GM21619 (cell line): ENCODE measurements around the gene BRD8.
A peak's percentile ranks its signal among the peaks of the same experiment; 100 is the strongest.
"Not testable (repeated sequence)": the region's sequence is repeated elsewhere in the genome, so short reads cannot be mapped to it uniquely, and the experiment has no call there.

Experiments used
- ATAC-seq: cut with Tn5 transposase; IDR thresholded peaks from one replicate; pipeline ENCODE4 v1.9.1; 2021; ENCODE audit not compliant: unreplicated experiment

Gene BRD8, protein sequence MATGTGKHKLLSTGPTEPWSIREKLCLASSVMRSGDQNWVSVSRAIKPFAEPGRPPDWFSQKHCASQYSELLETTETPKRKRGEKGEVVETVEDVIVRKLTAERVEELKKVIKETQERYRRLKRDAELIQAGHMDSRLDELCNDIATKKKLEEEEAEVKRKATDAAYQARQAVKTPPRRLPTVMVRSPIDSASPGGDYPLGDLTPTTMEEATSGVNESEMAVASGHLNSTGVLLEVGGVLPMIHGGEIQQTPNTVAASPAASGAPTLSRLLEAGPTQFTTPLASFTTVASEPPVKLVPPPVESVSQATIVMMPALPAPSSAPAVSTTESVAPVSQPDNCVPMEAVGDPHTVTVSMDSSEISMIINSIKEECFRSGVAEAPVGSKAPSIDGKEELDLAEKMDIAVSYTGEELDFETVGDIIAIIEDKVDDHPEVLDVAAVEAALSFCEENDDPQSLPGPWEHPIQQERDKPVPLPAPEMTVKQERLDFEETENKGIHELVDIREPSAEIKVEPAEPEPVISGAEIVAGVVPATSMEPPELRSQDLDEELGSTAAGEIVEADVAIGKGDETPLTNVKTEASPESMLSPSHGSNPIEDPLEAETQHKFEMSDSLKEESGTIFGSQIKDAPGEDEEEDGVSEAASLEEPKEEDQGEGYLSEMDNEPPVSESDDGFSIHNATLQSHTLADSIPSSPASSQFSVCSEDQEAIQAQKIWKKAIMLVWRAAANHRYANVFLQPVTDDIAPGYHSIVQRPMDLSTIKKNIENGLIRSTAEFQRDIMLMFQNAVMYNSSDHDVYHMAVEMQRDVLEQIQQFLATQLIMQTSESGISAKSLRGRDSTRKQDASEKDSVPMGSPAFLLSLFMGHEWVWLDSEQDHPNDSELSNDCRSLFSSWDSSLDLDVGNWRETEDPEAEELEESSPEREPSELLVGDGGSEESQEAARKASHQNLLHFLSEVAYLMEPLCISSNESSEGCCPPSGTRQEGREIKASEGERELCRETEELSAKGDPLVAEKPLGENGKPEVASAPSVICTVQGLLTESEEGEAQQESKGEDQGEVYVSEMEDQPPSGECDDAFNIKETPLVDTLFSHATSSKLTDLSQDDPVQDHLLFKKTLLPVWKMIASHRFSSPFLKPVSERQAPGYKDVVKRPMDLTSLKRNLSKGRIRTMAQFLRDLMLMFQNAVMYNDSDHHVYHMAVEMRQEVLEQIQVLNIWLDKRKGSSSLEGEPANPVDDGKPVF

DNA sequence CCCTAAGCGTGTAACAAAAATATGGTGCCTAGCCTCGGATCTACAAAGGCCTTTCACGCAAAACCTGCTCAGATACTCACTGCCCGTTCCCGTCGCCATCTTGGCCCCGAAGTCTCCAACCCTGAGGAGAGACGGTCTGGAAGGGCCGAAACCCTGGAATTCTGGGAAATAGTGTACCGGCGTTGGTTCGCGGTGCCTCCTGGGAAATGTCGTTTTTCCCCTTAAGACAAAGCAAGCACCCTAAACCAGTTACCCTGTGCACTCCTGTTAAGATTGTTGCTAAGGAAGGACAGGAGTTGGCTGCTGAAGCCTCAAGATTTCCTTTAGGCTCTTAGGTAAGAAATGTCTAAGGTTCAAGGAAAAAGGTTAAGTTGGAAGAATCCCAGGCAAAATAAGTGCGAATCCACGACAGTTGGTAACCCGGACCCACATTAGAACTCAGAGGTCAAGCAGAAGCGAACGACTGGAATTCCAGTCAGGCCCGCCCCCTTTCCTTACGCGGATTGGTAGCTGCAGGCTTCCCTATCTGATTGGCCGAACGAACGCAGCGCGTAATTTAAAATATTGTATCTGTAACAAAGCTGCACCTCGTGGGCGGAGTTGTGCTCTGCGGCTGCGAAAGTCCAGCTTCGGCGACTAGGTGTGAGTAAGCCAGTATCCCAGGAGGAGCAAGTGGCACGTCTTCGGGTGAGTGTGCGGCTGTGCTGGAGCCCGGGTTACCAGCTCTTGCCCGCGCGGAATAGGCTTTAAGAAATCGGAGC, at the start of gene BRD8, which contains the start of gene KIF20A:
BRD8 (minus strand) TSS at position 115 of the 761 bp plus-strand sequence; CDS start at position 99, 16 bp downstream.
KIF20A (plus strand) TSS at position 597 of the 761 bp plus-strand sequence. CDS start 569 bp downstream, outside the sequence.
- ATAC-seq = peak; percentile 86

DNA sequence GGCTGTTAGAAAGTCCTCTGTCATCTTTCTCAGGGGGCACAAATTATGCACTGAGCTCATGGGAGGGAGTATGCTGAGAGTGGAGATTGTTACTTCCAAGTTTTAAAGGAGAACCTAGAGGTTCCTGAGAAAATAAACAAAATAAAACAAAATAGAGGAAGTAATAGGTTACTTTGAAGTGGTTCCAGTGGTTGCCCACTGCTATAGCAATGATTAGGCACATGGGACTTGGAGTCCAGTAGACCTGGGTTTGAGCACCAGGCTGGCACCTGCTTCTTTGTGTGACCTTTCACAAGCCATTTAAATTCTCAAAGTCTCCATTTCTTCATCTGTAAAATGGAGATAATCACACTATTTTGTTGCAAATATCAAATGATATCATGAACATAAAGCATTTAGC, 48.5 kb upstream of the BRD8 start:
- ATAC-seq = no peak

DNA sequence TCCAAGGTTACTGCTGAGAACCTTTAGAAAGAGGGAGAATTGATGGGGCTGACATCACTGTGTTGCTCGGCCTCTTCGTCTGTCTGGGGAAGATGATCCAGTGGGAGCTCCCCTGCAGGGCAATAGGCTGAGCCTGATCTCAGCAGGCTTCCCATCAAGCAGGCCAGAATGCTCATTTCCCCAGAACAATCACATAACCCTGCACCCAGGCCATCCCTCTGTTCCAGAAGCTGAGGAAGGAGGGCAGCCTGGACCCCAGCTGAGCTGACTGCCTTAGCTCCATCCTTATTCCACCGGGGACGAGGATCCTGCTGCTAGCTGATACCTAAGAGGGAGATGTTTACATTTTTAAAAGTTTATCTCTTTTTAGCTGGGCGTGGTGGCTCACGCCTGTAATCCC, 46.3 kb upstream of the BRD8 start:
- ATAC-seq = no peak

DNA sequence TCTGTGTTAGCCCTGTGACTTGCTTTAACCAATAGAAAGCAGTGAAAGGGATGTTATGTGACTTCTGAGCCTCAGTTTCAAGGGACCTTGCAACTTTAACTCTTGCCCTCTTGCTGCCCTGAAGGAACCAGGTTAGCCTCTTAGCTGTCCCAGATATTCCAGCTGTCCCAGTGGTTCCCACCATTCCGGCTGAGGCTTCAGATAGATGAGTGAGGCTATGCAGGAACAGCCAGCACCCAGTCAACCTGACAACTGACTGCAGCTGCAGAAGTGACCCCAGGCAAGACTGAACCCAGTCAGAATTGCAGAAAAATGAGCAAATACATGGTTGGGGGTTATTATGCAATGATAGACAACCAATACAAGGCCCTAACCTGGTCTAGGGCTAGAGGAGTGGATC, 45.1 kb upstream of the BRD8 start:
- no peak for ATAC-seq

DNA sequence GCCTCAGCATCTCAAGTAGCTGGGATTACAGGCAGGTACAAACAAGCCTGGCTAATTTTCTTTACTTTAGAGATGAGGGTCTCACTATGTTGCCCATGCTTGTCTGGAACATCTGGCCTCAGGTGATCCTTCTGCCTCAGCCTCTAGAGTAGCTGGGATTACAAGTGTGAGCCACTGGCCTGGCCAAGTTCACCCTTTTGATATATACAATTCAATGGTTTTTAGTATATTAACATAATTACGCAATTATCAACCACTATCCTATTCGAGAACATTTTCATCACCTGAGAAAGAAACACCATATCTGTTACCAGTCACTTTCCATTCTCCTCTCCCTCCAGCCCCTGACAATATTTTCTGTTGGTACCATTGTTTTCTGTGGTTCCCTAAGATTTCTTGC, 38.4 kb upstream of the BRD8 start:
- ATAC-seq = no peak

DNA sequence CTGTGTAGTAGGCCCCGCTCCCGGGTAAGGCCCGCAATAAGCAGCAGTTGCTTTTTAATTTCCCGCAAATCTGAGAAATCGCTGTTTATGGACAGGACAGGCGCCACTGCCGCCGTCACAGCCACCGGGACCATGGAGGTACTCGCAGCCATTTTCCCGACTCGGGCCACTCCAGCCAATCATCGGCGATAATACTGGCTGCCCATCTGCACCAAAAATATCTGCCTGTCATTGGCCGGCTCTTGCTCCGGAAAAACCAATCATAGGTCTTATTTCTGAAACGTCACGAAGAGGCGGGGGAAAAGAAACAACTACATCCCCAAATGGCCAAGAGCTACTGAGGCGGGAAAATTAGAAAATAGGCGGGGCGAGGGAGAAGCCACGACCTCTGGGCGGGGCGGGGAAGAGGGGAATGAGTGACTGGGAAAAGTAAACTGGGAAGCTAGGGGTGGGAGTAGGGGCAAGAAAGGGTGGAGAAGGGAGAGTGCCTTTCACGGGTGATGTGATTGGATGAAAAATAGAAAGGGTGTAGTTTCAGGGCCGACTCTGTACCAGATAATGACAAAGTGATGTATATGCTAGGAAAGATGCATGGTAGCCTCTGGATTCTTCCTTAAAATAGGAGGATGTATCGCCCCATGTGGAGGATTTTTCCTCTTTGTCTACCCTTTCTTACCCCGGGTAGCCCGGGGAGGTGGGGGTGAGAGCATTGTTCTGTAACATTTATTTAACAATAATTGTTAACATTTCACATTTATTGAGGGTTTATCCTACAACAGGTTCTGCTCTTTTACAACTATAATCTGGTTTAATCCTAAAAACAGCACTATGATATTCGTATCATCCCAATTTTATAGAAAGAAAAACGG, 35.0 kb upstream of the BRD8 start, which contains the start of gene CDC23:
CDC23 (minus strand) TSS at position 163 of the 869 bp plus-strand sequence; CDS start at position 152, 11 bp downstream.
- ATAC-seq = peak; percentile 95

DNA sequence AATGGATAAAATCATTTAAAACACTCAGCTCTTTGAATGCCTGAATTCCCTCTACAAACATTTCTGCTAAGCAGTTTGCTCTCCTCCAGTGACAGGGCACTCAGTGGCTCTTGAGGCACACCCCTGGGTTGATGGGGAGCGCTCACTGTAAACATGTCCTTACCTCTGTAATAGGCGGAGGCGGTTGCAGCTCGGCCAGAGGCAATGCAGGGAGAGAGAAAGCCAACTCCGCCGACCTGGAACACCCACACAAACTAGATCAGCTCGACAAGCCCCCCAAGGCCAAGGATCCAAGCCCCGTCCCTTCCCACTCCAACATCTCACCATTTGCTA, 34.4 kb upstream of the BRD8 start:
- peak; percentile 2 for ATAC-seq

DNA sequence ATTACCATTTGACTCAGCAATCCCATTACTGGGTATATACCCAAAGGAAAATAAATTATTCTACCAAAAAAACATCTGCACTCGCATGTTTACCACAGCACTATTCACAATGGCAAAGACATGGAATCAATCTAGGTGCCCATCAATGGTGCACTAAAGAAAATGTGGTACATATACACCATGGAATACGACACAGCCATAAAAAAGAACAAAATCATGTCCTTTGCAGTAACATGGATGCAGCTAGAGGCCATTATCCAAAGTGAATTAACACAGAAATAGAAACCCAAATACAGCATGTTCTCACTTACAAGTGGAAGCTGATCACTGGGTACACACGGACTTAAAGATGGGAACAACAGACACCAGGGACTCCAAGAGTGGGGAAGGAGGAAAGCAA, 32.6 kb upstream of the BRD8 start:
- no peak for ATAC-seq

DNA sequence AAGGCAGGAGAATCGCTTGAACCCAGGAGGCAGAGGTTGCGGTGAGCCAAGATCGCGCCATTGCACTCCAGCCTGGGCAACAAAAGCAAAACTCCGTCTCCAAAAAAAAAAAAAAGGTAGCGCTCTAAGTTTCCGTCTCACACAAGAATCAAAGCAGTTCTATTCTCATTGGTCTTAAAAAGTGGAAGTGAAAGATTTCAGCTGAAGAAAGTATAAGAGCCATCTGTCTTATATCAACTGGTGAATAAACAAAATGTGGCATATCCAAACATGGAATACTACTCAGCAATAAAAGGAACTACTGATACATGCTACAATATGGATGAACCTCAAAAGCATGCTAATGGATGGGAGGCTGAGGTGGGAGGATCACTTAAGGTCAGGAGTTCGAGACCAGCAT, 15.4 kb upstream of the BRD8 start:
- ATAC-seq = not testable (repeated sequence)

DNA sequence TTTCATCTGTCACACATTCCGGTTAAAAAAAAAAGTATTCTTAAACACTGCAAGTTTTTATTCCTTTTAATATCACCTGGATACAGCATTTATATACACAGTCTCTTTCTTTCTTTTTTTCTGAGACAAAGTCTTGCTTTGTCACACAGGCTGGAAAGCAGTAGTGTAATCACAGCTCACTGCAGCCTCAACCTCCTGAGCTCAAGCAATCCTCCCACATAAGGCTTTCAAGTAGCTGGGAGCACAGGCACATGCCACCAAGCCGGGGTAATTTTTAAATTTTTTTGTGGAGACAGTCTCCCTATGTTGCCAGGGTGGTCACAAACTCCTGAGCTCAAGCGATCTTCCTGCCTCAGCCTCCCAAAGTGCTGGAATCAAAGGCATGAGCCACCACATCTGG, 14.4 kb upstream of the BRD8 start:
- no peak for ATAC-seq

DNA sequence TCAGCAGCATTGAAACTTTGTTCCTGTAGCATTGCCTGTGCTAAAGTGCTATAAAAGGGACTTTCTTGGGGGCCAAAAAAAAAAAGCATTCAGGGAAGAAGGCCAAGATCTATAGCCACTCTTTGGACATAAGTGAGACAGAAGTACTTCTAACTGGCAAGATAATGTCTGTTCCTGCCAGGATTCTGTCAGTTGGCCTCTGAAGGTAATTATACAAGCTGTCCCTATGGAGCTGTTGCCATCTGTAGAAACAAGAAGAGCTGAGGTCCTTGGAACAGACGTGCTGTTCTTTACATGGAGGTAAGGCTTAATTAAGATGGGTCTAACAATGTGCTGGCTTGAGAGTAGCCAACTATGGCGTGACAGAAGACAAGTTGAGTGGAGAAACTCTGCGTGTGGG, 10.2 kb upstream of the BRD8 start:
- ATAC-seq = no peak

DNA sequence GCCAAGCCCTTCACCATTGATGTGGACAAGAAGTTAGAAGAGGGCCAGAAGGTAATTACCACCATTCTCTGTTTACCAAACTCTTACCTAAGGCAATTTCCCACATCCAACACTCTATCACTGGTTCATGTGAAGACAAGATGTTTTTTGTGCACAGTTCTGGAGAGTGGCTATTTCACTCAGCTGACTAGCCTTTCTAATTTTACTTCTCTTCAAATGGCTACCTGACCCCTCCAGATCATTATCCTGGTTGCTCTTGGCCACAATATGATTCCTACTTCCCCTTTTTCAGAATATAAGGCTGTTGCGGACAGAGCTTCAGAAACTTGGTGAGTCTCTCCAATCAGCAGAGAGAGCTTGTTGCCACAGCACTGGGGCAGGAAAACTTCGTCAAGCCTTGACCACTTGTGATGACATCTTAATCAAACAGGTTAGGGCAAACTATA, 7.6 kb upstream of the BRD8 start:
- ATAC-seq = no peak

DNA sequence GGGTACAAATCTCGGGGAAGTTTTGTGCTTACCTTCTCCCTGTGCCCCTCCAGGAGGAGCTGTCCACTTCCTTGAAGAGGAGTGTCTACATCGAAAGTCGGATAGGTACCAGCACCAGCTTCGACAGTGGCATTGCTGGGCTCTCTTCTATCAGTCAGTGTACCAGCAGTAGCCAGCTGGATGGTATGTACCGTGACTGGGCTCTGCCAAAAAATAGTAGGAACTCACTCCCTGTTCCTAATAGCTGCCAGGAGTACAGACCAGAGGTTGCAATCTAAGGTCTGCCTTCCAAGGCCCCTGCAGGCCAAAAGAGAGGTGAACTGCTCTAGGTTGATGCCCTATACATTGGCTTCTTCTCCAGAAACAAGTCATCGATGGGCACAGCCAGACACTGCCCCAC, 4.4 kb upstream of the BRD8 start:
- ATAC-seq = no peak

DNA sequence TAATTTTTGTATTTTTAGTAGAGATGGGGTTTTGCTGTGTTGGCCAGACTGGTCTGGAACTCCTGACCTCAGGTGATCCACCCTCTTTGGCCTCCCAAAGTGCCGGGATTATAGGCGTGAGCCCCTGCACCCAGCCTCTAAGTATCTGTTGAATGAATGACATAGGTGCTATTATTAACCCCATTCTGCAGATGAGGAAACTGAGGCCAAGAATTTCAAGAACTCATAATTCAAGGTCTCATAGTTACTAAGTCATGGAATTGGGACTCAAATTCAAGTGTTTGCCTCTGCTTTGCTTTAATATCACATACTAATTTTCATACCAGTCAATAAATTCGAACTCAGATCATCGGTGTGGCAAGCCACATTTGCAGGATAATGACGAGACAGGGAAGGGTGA, 2.4 kb upstream of the BRD8 start:
- no peak for ATAC-seq

DNA sequence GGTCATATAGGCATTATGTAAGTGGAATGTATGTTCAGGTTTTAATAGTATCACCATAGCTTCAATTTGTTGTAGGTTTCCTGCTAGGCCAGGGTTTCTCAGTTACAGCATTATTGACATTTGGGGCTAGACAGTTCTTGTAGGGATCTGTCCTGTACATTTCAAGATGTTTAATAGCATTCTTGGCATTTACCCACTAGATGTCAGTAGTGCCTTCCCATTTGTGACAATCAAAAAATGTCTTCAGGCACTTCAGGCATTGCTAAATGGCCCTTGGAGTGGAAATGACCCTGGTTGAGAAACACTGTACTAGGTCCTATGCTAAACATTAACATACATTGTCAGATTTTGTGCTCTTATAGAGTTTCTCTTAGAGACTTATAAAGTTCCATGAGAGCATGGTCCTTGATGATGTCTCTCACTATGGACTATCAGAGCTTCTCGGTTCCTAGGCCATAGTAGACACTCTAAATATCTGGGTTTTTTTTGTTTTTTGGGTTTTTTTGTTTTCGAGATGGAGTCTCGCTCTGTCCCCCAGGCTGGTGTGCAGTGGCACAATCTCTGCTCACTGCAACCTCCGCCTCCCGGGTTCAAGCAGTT, 1.9 kb upstream of the BRD8 start:
- ATAC-seq = no peak

DNA sequence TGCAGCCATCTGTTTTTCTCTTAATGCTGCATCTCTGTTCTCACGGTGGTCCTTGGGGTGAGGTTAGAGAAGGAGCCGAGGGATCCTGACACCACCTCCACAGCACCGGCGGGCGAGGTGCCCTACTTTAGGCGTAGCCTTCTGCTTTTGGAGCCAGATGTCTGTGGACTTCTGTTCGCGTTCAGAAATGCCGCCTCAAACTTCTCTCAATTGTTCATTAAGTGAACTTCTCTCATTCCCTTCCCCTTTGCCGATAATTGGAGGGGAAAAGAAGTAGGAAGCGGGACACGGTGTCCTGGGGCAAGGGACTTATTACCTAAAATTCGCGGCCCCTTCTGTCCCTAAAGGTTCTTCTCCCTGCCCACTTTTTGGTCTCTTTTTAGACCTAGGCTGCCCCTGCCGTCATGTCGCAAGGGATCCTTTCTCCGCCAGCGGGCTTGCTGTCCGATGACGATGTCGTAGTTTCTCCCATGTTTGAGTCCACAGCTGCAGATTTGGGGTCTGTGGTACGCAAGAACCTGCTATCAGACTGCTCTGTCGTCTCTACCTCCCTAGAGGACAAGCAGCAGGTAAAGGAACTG, 937 bp upstream of the BRD8 start:
- no peak for ATAC-seq

DNA sequence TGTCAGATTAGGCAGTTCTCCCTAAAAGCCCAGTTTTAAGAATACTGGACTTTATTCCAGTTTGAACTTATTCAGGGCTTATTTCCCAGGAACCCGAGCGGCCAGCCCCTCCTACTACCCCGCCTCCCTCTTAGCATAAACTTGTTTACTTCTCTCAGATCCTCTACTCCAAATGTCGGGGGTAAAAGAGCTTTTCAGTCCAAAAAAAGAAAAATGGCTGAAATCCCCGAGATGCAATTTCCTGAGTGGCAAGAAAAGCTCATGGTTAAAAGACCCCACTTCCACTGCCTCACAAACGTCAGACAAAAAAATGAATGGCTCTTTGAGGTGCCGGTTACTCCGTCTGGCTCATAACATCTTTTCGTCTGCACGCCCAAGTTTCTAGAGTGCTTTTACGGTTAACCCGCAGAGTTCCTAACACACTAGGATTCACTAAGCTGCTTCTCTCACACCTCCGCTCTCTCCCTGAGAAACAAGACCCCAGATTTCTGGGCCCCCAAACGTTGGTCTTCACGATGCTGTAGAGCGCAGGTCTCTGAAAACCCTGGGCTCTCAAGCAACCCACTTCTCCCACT, 402 bp downstream of the BRD8 start:
- ATAC-seq = no peak

DNA sequence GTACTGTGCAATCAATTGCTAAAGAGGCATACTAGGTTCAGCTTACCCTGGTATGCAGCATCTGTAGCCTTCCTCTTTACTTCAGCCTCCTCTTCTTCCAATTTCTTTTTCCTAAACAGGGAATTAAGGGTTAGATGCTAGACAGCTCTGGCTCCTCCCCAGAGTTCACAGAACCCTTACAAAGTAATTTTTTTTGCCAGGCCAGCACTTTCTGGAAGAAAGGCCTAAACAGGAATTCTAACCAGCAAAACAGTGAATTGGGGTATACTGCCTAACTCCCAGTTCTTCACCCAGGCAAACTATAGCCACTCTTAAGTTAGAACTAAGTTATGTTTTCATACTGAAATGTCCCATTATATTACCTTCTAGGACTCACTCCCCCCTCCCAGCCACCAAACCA, 8.1 kb downstream of the BRD8 start:
- ATAC-seq = no peak
